Activated naive CD4-positive, alpha-beta T cell treated with anti-CD3 and anti-CD28 coated beads, Interleukin-2, amount 10 ng/mL, durations not matched to agents 7 days and 5 days (primary cell): ENCODE results near the gene TP53I13.

Experiments
- CTCF ChIA-PET: fragments of 350-600 bp; sonication (Branson Sonifier 250); formaldehyde crosslinking; loops from one replicate; lab custom pipeline; 2021; ENCODE audit warnings: antibody characterized with exemption; lab: Charles Lee
- DNase-seq: peaks from one replicate; pipeline ENCODE4 v3.0.0-alpha.2; 2020
- H3K27ac Mint-ChIP-seq: one replicate; pipeline ENCODE4 v1.8.0; 2021; ENCODE audit warnings: mild to moderate bottlenecking, moderate library complexity, mixed read lengths
- H3K27me3 Mint-ChIP-seq: one replicate; pipeline ENCODE4 v1.8.0; 2021; ENCODE audit warnings: mild to moderate bottlenecking, mixed read lengths
- H3K36me3 Mint-ChIP-seq: one replicate; pipeline ENCODE4 v1.8.0; 2021; ENCODE audit warnings: mixed read lengths
- H3K4me1 Mint-ChIP-seq: one replicate; pipeline ENCODE4 v1.8.0; 2021; ENCODE audit warnings: mixed read lengths
- H3K4me3 Mint-ChIP-seq: one replicate; pipeline ENCODE4 v1.8.0; 2021; ENCODE audit warnings: mild to moderate bottlenecking, moderate library complexity, mixed read lengths
- H3K9me3 Mint-ChIP-seq: one replicate; pipeline ENCODE4 v1.8.0; 2021; ENCODE audit warnings: mixed read lengths

The TP53I13 gene

GRCh38 chr17:29595943-29596774 is 27.7 kb downstream of the TP53I13 start:
- H3K36me3 Mint-ChIP-seq: no peaks in the 10 kb centered on the region

DNA sequence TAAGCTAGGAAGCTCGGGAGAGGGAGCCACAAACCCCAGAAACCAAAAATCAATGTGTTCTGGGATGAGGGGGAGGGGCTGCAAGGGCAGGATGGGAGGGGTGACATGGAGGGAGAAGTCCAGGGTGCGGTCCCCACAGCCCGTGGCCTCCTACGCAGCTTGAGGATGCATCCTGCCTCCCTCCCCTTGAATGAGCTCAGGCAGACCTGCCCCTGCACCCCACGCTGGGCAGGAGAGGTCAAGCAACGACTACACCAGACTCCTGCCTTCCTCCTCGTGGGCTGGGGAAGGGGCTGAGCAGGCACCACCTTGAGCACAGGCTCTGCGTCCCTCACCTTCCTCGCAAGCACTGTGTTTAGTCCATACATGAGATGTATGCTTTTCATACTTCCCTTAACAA is 28.3 kb downstream of the TP53I13 start:
- CTCF ChIA-PET: interaction anchor here (1.8 kb wide), 2 partner anchors 21 to 227 kb away, joined by 6 to 8 read pairs; no protein-coding TSS in a partner anchor
- H3K4me3 Mint-ChIP-seq: no peak overlapping the region
- no peak overlapping the region for H3K27ac Mint-ChIP-seq
- H3K36me3 Mint-ChIP-seq: no peaks in the 10 kb centered on the region
- DNase-seq: no peak
- H3K4me1 Mint-ChIP-seq: peaks cover 18% of the 10 kb centered on the region
- H3K27me3 Mint-ChIP-seq: peaks cover 23% of the 10 kb centered on the region
- no peaks in the 10 kb centered on the region for H3K9me3 Mint-ChIP-seq

More at GRCh38 chr17:29595943-29596774, 27.7 kb downstream of the TP53I13 start:
- no peaks in the 10 kb centered on the region for H3K9me3 Mint-ChIP-seq
- no peak for DNase-seq
- CTCF ChIA-PET: interaction anchor here (0.9 to 1.8 kb wide), 2 partner anchors 17 to 227 kb away, joined by 4 to 6 read pairs; no protein-coding TSS in a partner anchor
- H3K4me3 Mint-ChIP-seq: no peak overlapping the region
- H3K4me1 Mint-ChIP-seq: peaks cover 24% of the 10 kb centered on the region
- no peak overlapping the region for H3K27ac Mint-ChIP-seq
- H3K27me3 Mint-ChIP-seq: peaks cover 23% of the 10 kb centered on the region

DNA sequence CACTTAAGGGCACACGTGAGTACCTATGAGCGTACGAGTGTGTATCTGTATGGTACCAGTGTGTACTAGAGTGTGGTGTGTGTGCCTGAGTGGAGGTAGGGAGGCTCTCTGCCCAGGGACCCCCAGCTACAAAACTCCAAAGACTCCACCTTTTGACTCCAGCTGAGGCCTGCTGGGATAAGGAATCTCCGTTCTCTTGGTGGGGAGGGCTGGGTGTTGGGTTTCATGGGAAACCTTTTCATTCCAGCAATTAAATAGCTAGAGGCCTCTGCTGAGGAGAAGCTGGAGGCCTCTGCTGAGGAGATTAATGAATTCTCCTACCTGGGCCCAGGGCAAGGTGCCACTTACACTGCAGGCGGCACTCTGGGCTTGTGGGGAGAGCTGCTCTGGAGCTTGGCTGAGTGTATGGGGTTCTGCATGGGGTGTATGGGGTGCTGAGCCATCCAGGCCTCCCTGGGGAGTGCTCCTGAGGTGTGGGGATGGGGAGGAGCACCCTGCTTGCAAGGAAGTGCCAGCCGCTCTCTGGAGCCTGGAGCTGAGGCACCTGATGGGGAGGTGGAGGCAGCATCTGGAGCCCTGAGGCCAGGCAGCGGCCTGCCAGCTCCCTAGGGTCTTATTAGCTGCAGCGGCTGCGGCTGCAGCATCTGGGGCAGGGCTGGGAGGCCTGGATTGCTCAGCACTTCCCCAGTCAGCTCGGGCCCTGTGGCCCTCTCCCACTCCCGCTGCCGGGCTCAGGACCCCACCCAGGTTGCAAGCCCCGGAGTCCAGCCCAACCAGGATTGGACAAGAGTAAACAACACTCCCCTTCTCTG is 29.1 kb downstream of the TP53I13 start:
- H3K36me3 Mint-ChIP-seq: no peaks in the 10 kb centered on the region
- CTCF ChIA-PET: interaction anchor here (1.8 to 2.5 kb wide), 3 partner anchors 11 to 228 kb away, joined by 6 to 8 read pairs (median 7); no protein-coding TSS in a partner anchor
- H3K4me3 Mint-ChIP-seq: no peak overlapping the region
- peaks cover 10% of the 10 kb centered on the region for H3K4me1 Mint-ChIP-seq
- peaks cover 23% of the 10 kb centered on the region for H3K27me3 Mint-ChIP-seq
- no peak overlapping the region for H3K27ac Mint-ChIP-seq
- no peaks in the 10 kb centered on the region for H3K9me3 Mint-ChIP-seq
- no peak for DNase-seq

- CTCF ChIA-PET: no interaction called here
- no peak overlapping the region for H3K4me3 Mint-ChIP-seq
- no peaks in the 10 kb centered on the region for H3K4me1 Mint-ChIP-seq
- peaks cover 23% of the 10 kb centered on the region for H3K27me3 Mint-ChIP-seq
- H3K27ac Mint-ChIP-seq: no peak overlapping the region
- no peak for DNase-seq
- H3K9me3 Mint-ChIP-seq: no peaks in the 10 kb centered on the region
- no peaks in the 10 kb centered on the region for H3K36me3 Mint-ChIP-seq
Observed at GRCh38 chr17:29603109-29603674, 34.7 kb downstream of the TP53I13 start.

GRCh38 chr17:29607557-29608195 is 39.2 kb downstream of the TP53I13 start:
- CTCF ChIA-PET: interaction anchor here (2.0 to 2.5 kb wide), 2 partner anchors 9 to 10 kb away, joined by 5 to 7 read pairs; no protein-coding TSS in a partner anchor
- Mint-ChIP-seq H3K27ac (no peak overlapping the region), H3K36me3 (no peaks in the 10 kb centered on the region), H3K27me3 (peaks cover 23% of the 10 kb centered on the region), H3K9me3 (no peaks in the 10 kb centered on the region), H3K4me3 (no peak overlapping the region), H3K4me1 (no peaks in the 10 kb centered on the region)
- no peak for DNase-seq

DNA sequence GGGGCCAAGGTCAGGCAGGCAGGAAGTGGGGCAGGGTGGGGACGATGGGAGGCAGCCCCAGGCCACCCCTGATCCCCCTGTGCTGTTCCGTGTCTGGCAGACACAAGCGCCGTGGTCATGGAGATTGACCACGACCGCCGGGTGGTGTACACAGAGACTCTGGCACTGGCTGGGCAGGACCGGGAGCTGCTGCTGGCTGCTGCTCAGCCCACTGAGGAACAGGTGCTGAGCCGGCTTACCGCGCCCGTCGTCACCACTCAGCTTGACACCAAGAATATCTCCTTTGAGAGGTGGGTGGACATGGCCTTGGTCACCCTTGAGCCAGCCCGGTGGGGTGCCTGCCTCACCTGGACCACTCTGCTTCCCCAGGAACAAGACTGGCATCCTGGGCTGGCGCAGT is 40.5 kb downstream of the TP53I13 start:
- peaks cover 24% of the 10 kb centered on the region for H3K27me3 Mint-ChIP-seq
- CTCF ChIA-PET: interaction anchor here (1.6 to 2.5 kb wide), 2 partner anchors 8 to 10 kb away, joined by 7 to 8 read pairs; no protein-coding TSS in a partner anchor

DNA sequence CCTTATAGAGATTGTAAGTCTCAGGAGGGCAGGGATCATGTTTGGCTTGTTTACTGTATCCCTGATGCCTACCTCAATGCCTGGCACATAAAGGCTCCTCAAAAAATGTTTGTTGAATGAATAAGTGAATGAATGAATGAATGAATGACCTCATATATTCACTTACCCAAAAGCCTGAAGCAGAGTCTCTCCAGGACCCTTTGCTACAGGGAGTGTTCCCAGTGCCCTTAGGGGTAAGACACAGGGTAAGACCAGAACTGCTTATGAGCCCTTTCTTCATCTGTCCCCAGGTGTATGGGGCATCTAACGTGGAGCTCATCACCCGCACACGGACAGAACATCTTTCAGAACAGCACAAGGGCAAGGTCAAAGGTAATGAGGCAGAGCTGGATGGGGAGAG is 41.9 kb downstream of the TP53I13 start:
- no peaks in the 10 kb centered on the region for H3K36me3 Mint-ChIP-seq
- H3K4me1 Mint-ChIP-seq: peaks cover 19% of the 10 kb centered on the region
- CTCF ChIA-PET: interaction anchor here (2.3 kb wide), 1 partner anchor 18 kb away, joined by 7 read pairs; no protein-coding TSS in a partner anchor
- no peaks in the 10 kb centered on the region for H3K9me3 Mint-ChIP-seq
- H3K27me3 Mint-ChIP-seq: peaks cover 23% of the 10 kb centered on the region
- DNase-seq: no peak
- H3K4me3 Mint-ChIP-seq: no peak overlapping the region
- no peak overlapping the region for H3K27ac Mint-ChIP-seq

More for the DNA sequence above, 40.5 kb downstream of the TP53I13 start:
- Mint-ChIP-seq H3K36me3 (no peaks in the 10 kb centered on the region), H3K27ac (no peak overlapping the region), H3K9me3 (no peaks in the 10 kb centered on the region), H3K4me1 (peaks cover 5% of the 10 kb centered on the region), H3K4me3 (no peak overlapping the region)
- no peak for DNase-seq

DNA sequence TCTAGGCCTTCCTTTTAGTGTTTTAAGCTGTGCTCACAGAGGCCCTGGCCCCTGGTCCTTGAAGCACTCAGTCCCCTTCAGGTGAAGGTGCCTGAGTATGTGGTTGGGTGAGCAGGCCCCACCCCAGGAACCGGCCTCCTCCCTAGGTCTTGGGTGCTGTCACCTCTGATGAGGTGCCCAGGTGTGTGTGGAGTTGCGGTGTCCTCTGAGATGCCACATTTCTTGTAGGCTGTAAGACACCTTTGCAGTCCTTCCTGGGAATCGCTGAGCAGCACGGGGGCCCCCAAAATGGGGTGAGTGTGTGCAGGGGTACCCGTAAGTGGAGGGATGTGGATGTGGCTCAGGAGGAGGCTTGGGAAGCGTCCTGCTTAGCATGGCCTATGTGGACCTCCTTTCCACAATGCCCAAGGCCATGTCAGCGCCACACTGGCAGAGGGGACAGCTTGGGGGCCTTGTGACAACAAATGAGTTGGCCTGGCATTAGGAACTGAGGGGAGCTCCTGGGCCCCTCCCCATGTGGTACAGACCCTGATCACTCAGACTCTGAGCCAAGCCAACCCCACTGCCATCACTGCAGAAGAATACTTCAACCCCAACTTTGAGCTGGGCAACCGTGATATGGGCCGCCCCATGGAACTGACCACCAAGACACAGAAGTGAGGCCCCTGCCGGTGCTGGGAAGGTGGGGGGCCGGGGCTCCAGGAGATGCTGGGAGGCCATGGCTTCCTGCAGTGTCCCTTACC is 43.0 kb downstream of the TP53I13 start:
- peaks cover 34% of the 10 kb centered on the region for H3K27me3 Mint-ChIP-seq
- no peaks in the 10 kb centered on the region for H3K36me3 Mint-ChIP-seq
- no peak for DNase-seq
- H3K27ac Mint-ChIP-seq: no peak overlapping the region
- CTCF ChIA-PET: interaction anchor here (0.9 to 2.3 kb wide), 3 partner anchors 20 to 46 kb away, joined by 3 to 7 read pairs (median 3); no protein-coding TSS in a partner anchor
- no peaks in the 10 kb centered on the region for H3K9me3 Mint-ChIP-seq
- no peak overlapping the region for H3K4me3 Mint-ChIP-seq
- peaks cover 31% of the 10 kb centered on the region for H3K4me1 Mint-ChIP-seq

DNA sequence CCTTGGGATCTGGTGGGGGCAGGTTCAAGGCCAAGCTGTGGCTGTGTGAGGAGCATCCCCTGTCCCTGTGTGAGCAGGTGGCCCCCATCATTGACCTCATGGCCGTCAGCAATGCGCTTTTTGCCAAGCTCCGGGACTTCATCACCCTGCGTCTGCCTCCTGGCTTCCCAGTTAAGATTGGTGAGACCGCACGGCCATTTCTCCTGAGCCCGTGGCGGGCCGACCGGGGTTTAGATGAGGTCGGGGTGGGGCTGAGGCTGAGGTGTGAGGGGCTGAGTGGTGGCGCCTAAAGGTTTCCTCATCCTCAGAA is 43.5 kb downstream of the TP53I13 start:
- CTCF ChIA-PET: interaction anchor here (1.2 to 2.3 kb wide), 2 partner anchors 20 to 24 kb away, joined by 3 to 7 read pairs; no protein-coding TSS in a partner anchor
- Mint-ChIP-seq H3K9me3 (no peaks in the 10 kb centered on the region), H3K27ac (no peak overlapping the region), H3K4me1 (peaks cover 36% of the 10 kb centered on the region), H3K27me3 (peaks cover 40% of the 10 kb centered on the region), H3K4me3 (no peak overlapping the region), H3K36me3 (no peaks in the 10 kb centered on the region)
- DNase-seq: no peak

DNA sequence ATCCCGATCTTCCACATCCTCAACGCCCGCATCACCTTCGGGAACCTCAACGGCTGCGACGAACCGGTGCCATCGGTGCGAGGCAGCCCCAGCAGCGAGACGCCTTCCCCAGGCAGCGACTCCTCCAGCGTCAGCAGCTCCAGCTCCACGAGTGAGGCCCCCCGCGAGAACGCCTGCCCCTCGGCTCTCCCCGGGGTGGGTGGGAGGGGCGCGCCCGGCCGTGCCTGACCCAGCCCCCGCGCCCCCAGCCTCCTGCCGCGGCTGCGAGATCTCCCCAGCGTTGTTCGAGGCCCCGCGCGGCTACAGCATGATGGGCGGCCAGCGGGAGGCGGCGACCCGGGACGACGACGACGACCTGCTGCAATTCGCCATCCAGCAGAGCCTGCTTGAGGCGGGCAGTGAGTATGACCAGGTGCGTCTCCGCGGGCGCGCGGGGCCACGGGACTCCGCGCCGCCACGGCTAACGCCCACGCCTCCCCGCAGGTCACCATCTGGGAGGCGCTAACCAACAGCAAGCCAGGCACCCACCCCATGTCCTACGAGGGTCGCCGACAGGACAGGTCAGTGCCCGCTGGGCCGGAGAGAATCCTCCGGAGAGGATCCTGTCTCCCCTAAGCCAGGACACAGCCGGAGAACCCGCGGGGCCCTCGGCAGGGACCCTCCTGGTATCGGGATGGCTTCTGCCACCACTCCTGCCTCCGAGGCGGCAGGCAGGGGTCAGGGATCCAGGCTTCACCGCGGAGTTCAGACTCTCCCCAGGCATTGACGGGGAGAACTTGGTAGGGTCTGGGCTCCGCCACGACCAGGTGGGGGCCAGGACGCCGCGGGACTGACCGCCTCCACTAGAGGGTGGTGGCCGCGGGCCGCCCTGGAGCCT is 44.1 kb downstream of the TP53I13 start:
- peaks cover 42% of the 10 kb centered on the region for H3K4me1 Mint-ChIP-seq
- CTCF ChIA-PET: interaction anchor here (0.7 to 2.3 kb wide), 11 partner anchors 8 to 33 kb away, joined by 3 to 9 read pairs (median 4); no protein-coding TSS in a partner anchor
- no peaks in the 10 kb centered on the region for H3K9me3 Mint-ChIP-seq
- H3K27ac Mint-ChIP-seq: no peak overlapping the region
- peaks cover 46% of the 10 kb centered on the region for H3K27me3 Mint-ChIP-seq
- H3K4me3 Mint-ChIP-seq: peak overlapping the region; percentile 26
- no peak for DNase-seq
- H3K36me3 Mint-ChIP-seq: no peaks in the 10 kb centered on the region

DNA sequence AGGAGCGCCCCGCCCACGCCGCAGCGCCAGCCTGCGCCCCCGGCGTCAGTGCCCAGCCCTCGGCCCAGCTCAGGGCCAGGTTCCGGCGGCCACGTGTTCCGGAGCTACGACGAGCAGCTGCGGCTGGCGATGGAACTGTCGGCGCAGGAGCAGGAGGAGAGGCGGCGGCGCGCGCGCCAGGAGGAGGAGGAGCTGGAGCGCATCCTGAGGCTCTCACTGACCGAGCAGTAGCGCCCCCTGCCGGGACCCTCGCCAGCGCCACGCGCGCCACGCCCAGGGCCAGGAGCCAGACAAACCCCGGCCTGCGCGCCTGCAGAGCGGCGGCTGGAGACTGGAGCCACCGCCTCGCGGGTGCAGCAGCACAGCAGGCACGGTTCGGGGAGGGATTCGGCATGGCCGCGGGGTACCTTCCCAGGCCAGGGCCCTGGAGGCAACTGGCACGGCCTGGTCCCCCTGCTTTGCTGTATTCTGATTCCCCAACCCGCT is 44.9 kb downstream of the TP53I13 start:
- DNase-seq: peak; percentile 97
- no peaks in the 10 kb centered on the region for H3K36me3 Mint-ChIP-seq
- H3K4me1 Mint-ChIP-seq: peaks cover 47% of the 10 kb centered on the region
- CTCF ChIA-PET: interaction anchor here (0.7 to 1.4 kb wide), 10 partner anchors 9 to 497 kb away, joined by 3 to 9 read pairs (median 4); no protein-coding TSS in a partner anchor
- H3K4me3 Mint-ChIP-seq: peak overlapping the region; percentile 67
- no peaks in the 10 kb centered on the region for H3K9me3 Mint-ChIP-seq
- no peak overlapping the region for H3K27ac Mint-ChIP-seq
- peaks cover 47% of the 10 kb centered on the region for H3K27me3 Mint-ChIP-seq

DNA sequence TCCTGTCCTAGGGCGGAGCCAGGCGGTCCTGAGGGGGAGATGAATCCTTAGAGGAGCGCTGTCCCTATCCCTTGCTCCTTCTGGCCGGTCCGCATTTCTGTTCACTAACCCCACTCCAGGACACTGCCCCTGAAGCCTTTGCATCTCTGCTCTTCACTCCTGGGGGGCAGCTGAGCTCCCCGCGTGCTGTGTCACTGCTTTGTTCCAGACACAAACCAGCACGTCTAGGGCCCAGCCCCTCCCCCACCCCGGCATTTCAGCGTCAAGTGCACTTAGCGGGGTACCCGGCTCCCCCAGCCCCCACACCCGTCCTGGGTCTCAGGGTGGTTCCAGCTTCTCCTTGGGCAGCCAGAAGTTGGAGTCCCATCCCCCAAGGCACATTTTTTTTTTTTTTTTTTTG is 45.4 kb downstream of the TP53I13 start:
- Mint-ChIP-seq H3K9me3 (no peaks in the 10 kb centered on the region), H3K4me1 (peaks cover 51% of the 10 kb centered on the region), H3K36me3 (no peaks in the 10 kb centered on the region), H3K27ac (peak overlapping the region; percentile 60), H3K4me3 (peak overlapping the region; percentile 67), H3K27me3 (peaks cover 47% of the 10 kb centered on the region)
- CTCF ChIA-PET: interaction anchor here (0.7 to 1.4 kb wide), 7 partner anchors 15 to 497 kb away, joined by 3 to 9 read pairs (median 5); no protein-coding TSS in a partner anchor
- DNase-seq: no peak
